ENCODE data around the gene CDH5.

DNA sequence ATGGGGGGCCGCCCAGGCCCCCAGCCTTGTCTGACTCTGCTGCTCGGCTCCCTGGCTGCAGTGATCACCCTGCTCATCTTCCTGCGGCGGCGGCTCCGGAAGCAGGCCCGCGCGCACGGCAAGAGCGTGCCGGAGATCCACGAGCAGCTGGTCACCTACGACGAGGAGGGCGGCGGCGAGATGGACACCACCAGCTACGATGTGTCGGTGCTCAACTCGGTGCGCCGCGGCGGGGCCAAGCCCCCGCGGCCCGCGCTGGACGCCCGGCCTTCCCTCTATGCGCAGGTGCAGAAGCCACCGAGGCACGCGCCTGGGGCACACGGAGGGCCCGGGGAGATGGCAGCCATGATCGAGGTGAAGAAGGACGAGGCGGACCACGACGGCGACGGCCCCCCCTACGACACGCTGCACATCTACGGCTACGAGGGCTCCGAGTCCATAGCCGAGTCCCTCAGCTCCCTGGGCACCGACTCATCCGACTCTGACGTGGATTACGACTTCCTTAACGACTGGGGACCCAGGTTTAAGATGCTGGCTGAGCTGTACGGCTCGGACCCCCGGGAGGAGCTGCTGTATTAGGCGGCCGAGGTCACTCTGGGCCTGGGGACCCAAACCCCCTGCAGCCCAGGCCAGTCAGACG, 36.2 kb downstream of the CDH5 start:
- TF ChIP-seq, protein P1, sequence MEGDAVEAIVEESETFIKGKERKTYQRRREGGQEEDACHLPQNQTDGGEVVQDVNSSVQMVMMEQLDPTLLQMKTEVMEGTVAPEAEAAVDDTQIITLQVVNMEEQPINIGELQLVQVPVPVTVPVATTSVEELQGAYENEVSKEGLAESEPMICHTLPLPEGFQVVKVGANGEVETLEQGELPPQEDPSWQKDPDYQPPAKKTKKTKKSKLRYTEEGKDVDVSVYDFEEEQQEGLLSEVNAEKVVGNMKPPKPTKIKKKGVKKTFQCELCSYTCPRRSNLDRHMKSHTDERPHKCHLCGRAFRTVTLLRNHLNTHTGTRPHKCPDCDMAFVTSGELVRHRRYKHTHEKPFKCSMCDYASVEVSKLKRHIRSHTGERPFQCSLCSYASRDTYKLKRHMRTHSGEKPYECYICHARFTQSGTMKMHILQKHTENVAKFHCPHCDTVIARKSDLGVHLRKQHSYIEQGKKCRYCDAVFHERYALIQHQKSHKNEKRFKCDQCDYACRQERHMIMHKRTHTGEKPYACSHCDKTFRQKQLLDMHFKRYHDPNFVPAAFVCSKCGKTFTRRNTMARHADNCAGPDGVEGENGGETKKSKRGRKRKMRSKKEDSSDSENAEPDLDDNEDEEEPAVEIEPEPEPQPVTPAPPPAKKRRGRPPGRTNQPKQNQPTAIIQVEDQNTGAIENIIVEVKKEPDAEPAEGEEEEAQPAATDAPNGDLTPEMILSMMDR (IDR thresholded peaks at IDR 0.05; ENCODE audit: insufficient read depth, low read length, poor library complexity, severe bottlenecking), result no peak
- TF ChIP-seq EZH2phosphoT487 (conservative IDR thresholded peaks at IDR 0.05; ENCODE audit: low read length), result no peak

All from SU-DHL-6 (cell line).